HCT116 (cell line): Measurements from ENCODE around the gene PI4K2A. TPM values are rescaled to one million over a fixed set of nuclear protein-coding genes. Genes with fewer than 3 reads are reported as not detected.

Experiments
- ATAC-seq: fragments of 200-7000 bp; cut with Tn5 transposase; 2 replicates; pipeline ENCODE4 v1.9.1; 2020; ENCODE audit warnings: mild to moderate bottlenecking, moderate library complexity
- BruUV-seq: library from RNA; stranded (reverse); fragments of 400-500 nt; replicated peaks from 2 replicates; lab custom pipeline; 2021; lab: Mats Ljungman, UMichigan
- CTCF ChIA-PET: fragments of 300-600 bp; sonication (Branson Sonifier 250); formaldehyde crosslinking; loops from one replicate; lab custom pipeline; 2021; ENCODE audit warnings: antibody characterized with exemption; lab: Charles Lee
- POLR2A ChIA-PET: fragments of 300-600, 350-600 bp; sonication (Branson Sonifier 250); formaldehyde crosslinking; loops from one replicate; lab custom pipeline; 2021; ENCODE audit warnings: antibody characterized with exemption; lab: Charles Lee
- RAD21 ChIA-PET, 2 experiments: fragments of 300-600 bp; sonication (Branson Sonifier 250); formaldehyde crosslinking; loops; one replicate each; lab custom pipeline; 2023; ENCODE audit warnings: low total read pairs in 2 of 2; ENCODE audit not compliant: uncharacterized antibody in 2 of 2, unreplicated experiment in 2 of 2, low non-redundant PET in 1 of 2; lab: Charles Lee
- DNase-seq: peaks from one replicate; pipeline ENCODE4 v3.0.0-alpha.2; 2010; ENCODE audit warnings: low read depth, low spot score
- H2AFZ ChIP-seq: fragments of 200-600 bp; shearing (Covaris generic), sonication (generic); 2 replicates; pipeline ENCODE4 v1.6.1; 2017; ENCODE audit warnings: low read depth, mixed run types, mixed read lengths, antibody characterized with exemption, low read length; ENCODE audit not compliant: poor library complexity, severe bottlenecking
- H3K27ac ChIP-seq: 2 replicates; pipeline ENCODE4 v1.5.1; 2012; ENCODE audit warnings: low read depth, low read length
- H3K27me3 ChIP-seq: fragments of 200-600 bp; sonication (generic); 2 replicates; pipeline ENCODE4 v1.6.1; 2016; ENCODE audit warnings: mixed run types, low read length, mixed read lengths; ENCODE audit not compliant: insufficient read depth
- H3K36me3 ChIP-seq, 2 experiments: fragments of 200-500 bp in 1 of 2; fragments of 200-600 bp in 1 of 2; sonication (Bioruptor generic) in 1 of 2; sonication (generic) in 1 of 2; 2 replicates each; pipeline versions ENCODE4 v1.5.1 to v1.6.1; 2014 to 2016; ENCODE audit warnings: low read length in 2 of 2, inconsistent platforms in 1 of 2, mixed read lengths in 1 of 2, mixed run types in 1 of 2; ENCODE audit not compliant: insufficient read depth in 2 of 2, control insufficient read depth in 1 of 2
- H3K4me1 ChIP-seq, 2 experiments: fragments of 200-600 bp in 1 of 2; sonication (generic) in 1 of 2; 2 replicates each; pipeline versions ENCODE4 v1.5.1 to v1.6.1; 2012 to 2017; ENCODE audit warnings: low read length in 2 of 2, inconsistent platforms in 1 of 2, mild to moderate bottlenecking in 1 of 2, mixed read lengths in 1 of 2, mixed run types in 1 of 2, moderate library complexity in 1 of 2; ENCODE audit not compliant: insufficient read depth in 2 of 2, control insufficient read depth in 1 of 2
- H3K4me2 ChIP-seq: fragments of 200-600 bp; sonication (generic); 2 replicates; pipeline ENCODE4 v1.6.1; 2017; ENCODE audit warnings: mixed run types, low read length, mixed read lengths
- H3K4me3 ChIP-seq, 2 experiments: fragments of 200-600 bp in 1 of 2; sonication (generic) in 1 of 2; replicated peaks in 1 of 2; 2 replicates each; pipeline ENCODE4 v1.5.1; 2011 to 2016; ENCODE audit warnings: low read length in 2 of 2, control low read depth in 1 of 2, low read depth in 1 of 2, mild to moderate bottlenecking in 1 of 2, mixed read lengths in 1 of 2, mixed run types in 1 of 2
- H3K79me2 ChIP-seq: fragments of 200-600 bp; sonication (generic); 2 replicates; pipeline ENCODE4 v1.6.1; 2017; ENCODE audit warnings: mild to moderate bottlenecking, mixed run types, low read length, moderate library complexity, mixed read lengths; ENCODE audit not compliant: insufficient read depth
- H3K9ac ChIP-seq: fragments of 200-600 bp; sonication (generic); 2 replicates; pipeline ENCODE4 v1.6.1; 2016; ENCODE audit warnings: low read length, mixed read lengths
- H3K9me2 ChIP-seq: fragments of 200-600 bp; sonication (generic), shearing (Covaris generic); 2 replicates; pipeline ENCODE4 v1.6.1; 2017; ENCODE audit warnings: mixed run types, mild to moderate bottlenecking, moderate library complexity; ENCODE audit not compliant: insufficient read depth
- H3K9me3 ChIP-seq, 2 experiments: fragments of 200-500 bp in 1 of 2; fragments of 200-600 bp in 1 of 2; sonication (Bioruptor generic) in 1 of 2; sonication (generic) in 1 of 2; 2 replicates each; pipeline ENCODE4 v1.6.1; 2014 to 2017; ENCODE audit warnings: low read length in 2 of 2, mixed read lengths in 2 of 2, inconsistent platforms in 1 of 2, low read depth in 1 of 2, mild to moderate bottlenecking in 1 of 2, mixed run types in 1 of 2, moderate library complexity in 1 of 2; ENCODE audit not compliant: control insufficient read depth in 1 of 2, insufficient read depth in 1 of 2
- H4K20me1 ChIP-seq: fragments of 200-600 bp; sonication (generic), shearing (Covaris generic); 2 replicates; pipeline ENCODE4 v1.6.1; 2017; ENCODE audit warnings: mixed run types, mild to moderate bottlenecking, moderate library complexity; ENCODE audit not compliant: insufficient read depth
- CTCF ChIP-seq, 3 experiments: fragments of 200-600 bp in 1 of 3; sonication (generic) in 1 of 3; IDR thresholded peaks in 2 of 3; conservative IDR thresholded peaks in 1 of 3; 2 replicates each; pipeline ENCODE4 v1.5.1; 2012 to 2017; ENCODE audit warnings: low read depth in 2 of 3, low read length in 2 of 3, antibody characterized with exemption in 1 of 3, borderline replicate concordance in 1 of 3, control low read depth in 1 of 3, mild to moderate bottlenecking in 1 of 3, mixed read lengths in 1 of 3, mixed run types in 1 of 3, moderate library complexity in 1 of 3; ENCODE audit not compliant: insufficient read depth in 1 of 3
- ELF1 ChIP-seq: IDR thresholded peaks from 2 replicates; pipeline ENCODE4 v1.6.1; 2012; ENCODE audit warnings: low read depth, borderline replicate concordance
- MAX ChIP-seq: IDR thresholded peaks from 2 replicates; pipeline ENCODE4 v1.6.1; 2012
- REST ChIP-seq: IDR thresholded peaks from 2 replicates; pipeline ENCODE4 v1.6.1; 2012; ENCODE audit warnings: low read depth
- TCF7L2 ChIP-seq: IDR thresholded peaks from 2 replicates; pipeline ENCODE4 v1.7.0; 2011; ENCODE audit warnings: borderline replicate concordance, inconsistent platforms; ENCODE audit not compliant: insufficient read depth, insufficient read length; ENCODE audit errors: extremely low read depth
- ZFX ChIP-seq: fragments of 450-650 bp; IDR thresholded peaks from 2 replicates; pipeline ENCODE4 v1.6.1; 2017
- intact Hi-C: fragments of 100-400 bp; cut with micrococcal nuclease; formaldehyde crosslinking; loops from 2 replicates; pipeline ENCODE4 v1.10.0; 2022
- total RNA-seq: library from RNA; stranded (reverse); gene quantifications from one replicate; pipeline ENCODE4 v1.2.1, GENCODE V29; 2021; ENCODE audit not compliant: unreplicated experiment

The PI4K2A gene
- total RNA-seq, 1 experiment from 2014 or later: 20.0 TPM

- CTCF ChIA-PET: interaction anchor here (1.1 to 1.6 kb wide), 3 partner anchors 15 to 27 kb away, joined by 3 to 7 read pairs (median 5); partner anchors contain the start of genes ANKRD2 and HOGA1
- H3K27ac ChIP-seq: no peak overlapping the region
- POLR2A ChIA-PET: no interaction called here
These were observed 41.8 kb upstream of the PI4K2A start for GRCh38 chr10:97598407-97599271.

More at GRCh38 chr10:97598407-97599271, 41.8 kb upstream of the PI4K2A start:
- no peak overlapping the region for H3K4me3 ChIP-seq
- no peaks in the 10 kb centered on the region for H3K9me3 ChIP-seq
- H3K9ac ChIP-seq: no peak overlapping the region
- no peaks in the 10 kb centered on the region for H4K20me1 ChIP-seq
- H3K79me2 ChIP-seq: no peaks in the 10 kb centered on the region
- H3K4me2 ChIP-seq: peak overlapping the region; percentile 68
- no peak for DNase-seq
- RAD21 ChIA-PET: no interaction called here
- no peak for TF ChIP-seq ZFX
- TF ChIP-seq CTCF (IDR thresholded peaks at IDR 0.05 in 2 of 3, conservative IDR thresholded peaks at IDR 0.05 in 1 of 3; ENCODE audit: borderline replicate concordance in 1 of 3, insufficient read depth in 1 of 3, low read depth in 2 of 3, low read length in 2 of 3): no peak
- no peak for TF ChIP-seq TCF7L2
- TF ChIP-seq ELF1: no peak
- no peak for TF ChIP-seq MAX
- no peak for TF ChIP-seq REST
- H2AFZ ChIP-seq: no peak overlapping the region
- BruUV-seq: no TSS peak
- no peak for ATAC-seq
- intact Hi-C loops: no loop called here
- H3K27me3 ChIP-seq: no peaks in the 10 kb centered on the region
- no peaks in the 10 kb centered on the region for H3K36me3 ChIP-seq
- peaks cover 27 to 37% of the 10 kb centered on the region in 2 experiments for H3K4me1 ChIP-seq
- H3K9me2 ChIP-seq: no peaks in the 10 kb centered on the region
